ENCODE measurements around the gene SCAMP5.

GRCh38 chr15:74989527-74989926, 5.8 kb upstream of the SCAMP5 start:
- TF ChIP-seq CTCF (IDR thresholded peaks at IDR 0.05): no peak
- no peak for TF ChIP-seq POLR2A (IDR thresholded peaks at IDR 0.05)
- TF ChIP-seq EP300 (IDR thresholded peaks at IDR 0.05): no peak

All from tibial nerve (tissue), 4 donors.